Stimulated activated CD8-positive, alpha-beta memory T cell treated with anti-CD3 and anti-CD28 coated beads, Interleukin-7, amount 100 ng/mL, for 4 hours (primary cell): Measurements from ENCODE around the gene LIPA.
"Not testable (repeated sequence)": the region's sequence is repeated elsewhere in the genome, so short reads cannot be mapped to it uniquely, and the experiment has no call there.

ENCODE experiments used
- DNase-seq, 2 donors: peaks; one replicate each; pipeline ENCODE4 v3.0.0-alpha.2; 2020; ENCODE audit warnings: low read depth in 2 of 2

The LIPA gene

GRCh38 chr10:89270153-89270483 lies 18.5 kb upstream of the LIPA start:
- no peak for DNase-seq

DNA sequence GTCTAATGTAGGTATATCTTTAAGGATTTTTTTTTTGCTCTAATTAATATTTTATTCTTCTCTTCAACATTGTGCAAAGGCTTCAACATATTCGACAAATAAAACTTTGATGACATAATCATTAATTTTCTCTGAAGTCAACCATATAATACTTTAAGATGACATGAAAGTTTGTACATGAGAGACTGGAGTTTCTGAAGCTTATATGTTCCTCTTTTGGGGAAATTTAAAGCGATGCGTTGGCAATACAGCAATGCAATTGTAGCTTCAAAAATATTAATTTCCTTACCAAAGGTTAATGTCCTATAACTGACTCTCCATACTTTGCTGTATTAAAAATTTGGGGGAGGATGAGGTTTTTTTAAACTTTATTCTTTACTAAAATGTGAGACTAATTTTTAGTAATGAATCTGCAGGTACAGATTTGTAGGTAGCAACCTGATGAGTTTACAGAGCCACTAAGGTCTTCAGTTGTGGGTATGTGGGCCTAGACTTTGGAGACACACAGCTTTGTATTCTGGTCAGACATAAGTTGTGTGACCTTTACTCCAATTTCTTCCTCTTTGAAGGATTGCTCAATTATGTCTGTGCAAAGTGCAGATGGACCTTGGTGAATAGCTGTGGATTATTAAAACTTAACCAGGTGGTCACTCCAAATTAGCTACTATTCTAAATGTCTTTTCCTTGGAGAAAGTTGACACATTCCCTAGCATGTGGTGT lies 18.0 kb upstream of the LIPA start:
- DNase-seq: no peak

DNA sequence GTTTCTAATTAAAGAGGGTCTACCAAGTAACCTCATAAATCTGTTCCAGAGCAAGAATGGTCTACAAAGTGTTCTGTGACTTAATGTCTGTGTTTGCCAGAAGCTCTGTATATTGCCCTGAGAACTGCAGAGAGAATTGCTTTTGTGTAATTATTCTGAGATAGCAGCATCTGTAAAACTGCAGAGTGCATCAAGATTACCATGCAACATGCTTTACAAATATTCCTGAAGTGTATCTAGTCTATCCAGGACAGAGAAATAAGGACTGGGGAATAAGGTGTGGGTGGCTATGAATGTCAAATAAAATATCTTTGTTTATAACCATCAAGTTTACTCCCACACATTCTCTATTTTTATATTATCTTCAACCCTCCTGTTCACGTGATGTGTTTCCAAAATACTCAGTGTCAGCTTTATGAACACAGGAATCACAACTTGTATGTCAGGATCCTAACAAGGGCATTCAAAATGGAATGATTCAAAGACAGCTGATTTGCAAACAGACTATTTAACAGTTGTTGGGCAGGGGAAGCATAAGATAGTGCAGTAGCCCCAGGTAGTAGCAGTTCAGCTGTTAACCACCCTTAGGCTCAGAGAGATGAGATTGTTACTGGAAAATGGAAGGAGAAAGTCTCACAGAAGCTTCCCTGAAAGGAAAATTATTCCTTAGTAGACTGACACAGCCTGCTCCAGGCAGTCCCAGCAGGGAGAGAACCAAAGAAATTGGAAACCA lies 15.3 kb upstream of the LIPA start:
- DNase-seq: no peak

GRCh38 chr10:89263531-89263930 lies 12.0 kb upstream of the LIPA start:
- DNase-seq: no peak

- no peak for DNase-seq
Observed at GRCh38 chr10:89263091-89263490, 11.5 kb upstream of the LIPA start.

DNA sequence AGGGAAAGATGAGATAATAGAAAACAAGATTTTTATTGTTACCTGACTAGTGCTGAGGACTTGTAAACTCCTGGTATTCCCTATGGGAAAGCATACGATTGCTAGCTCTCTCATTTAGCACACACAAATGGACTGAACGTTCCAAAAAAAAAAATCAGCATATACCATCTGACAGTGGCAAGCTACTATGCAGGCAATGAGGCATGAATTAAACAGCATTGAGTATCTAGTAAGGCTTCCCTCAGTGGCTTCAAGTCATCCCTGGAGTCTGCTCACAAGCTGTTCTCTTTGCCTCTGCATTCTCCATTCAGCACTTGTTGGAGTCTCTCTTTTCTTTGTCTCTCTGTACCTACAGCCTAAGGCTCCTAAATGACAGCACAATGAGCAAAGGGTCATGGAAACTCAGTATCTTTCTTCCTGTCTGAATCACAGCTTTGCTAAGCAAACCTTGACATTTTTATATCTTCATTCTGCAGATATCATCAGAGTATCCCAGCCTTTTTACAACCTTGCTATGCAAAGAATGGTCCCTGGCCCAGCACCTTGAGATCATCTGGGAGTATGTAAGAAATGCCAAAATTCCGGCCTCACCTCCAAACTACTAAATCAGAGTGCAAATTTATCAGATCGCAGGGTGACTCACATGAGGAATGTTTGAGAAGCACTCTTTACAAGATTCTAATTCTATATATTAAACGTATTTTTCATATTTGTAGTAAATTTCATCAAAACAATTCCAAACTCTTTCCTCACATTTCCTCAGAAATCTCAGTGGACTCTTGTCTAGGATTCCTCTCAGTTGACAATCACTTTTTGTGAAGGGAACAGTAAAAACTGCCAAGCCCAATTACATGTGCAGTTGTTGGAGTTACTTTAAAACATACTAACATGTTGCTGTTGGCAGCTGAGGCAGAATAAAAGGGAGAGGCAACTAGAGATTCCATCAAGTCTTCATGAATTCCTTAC lies 10.8 kb upstream of the LIPA start:
- no peak for DNase-seq

GRCh38 chr10:89258881-89259280 lies 7.3 kb upstream of the LIPA start:
- DNase-seq: no peak

DNA sequence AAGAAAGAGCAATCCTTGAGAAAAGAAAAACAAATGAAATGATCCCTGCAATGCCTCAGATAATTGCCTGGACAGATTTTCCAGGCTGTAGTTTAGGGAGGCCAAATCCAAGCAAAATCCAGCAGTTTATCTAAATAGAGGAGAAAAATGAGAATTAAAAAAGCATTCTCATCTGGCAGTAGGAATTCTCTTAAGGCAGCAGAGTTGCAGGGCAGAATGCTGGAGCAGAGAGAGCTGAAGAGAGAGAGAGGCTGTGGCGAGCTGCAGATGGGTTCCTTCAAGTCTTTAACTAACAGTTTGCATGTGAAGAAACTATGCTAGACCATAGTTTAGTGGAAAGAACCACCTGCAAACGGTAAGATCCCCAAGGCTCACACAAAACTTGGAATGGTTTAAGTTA lies 6.0 kb upstream of the LIPA start:
- DNase-seq: no peak

GRCh38 chr10:89256962-89257361 lies 5.4 kb upstream of the LIPA start:
- no peak for DNase-seq

DNA sequence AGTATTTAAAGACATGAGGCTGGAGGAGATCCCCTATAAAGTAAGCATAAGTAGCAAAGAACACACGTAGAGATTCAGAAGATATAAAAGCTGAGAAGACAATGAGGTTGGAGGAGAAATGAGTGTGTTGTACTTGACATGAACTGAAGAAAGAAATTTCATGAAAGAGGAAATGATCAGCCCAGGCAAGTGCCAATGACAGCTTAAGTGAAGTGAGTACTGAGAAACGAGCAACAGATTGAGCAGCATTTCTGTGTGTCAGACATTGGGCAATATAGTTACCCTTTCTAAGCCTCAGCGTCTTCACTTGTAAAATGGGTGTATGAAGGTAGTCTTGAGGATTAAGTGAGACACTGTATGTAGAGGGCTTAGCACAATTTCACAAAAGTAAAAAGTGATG lies 4.8 kb upstream of the LIPA start:
- DNase-seq: no peak

GRCh38 chr10:89255793-89256192 lies 4.2 kb upstream of the LIPA start:
- no peak for DNase-seq

DNA sequence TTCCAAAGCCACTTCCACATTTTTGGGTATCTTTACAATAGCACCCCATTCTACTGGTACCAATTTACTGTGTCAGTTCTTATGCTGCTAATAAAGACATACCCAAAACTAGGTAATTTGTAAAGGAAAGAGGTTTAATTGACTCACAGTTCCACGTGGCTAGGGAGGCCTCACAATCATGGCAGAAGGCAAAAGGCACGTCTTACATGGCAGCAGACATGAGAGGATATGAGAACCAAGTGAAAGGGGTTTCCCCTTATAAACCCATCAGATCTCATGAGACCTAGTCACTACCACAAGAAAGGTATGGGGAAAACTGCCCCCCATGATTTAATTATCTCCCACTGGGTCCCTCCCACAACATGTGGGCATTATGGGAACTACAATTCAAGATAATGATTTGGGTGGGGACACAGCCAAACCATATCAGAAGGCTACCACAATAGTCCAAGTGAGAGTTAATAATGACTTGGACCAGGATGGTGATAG lies 3.6 kb upstream of the LIPA start:
- DNase-seq: not testable (repeated sequence)

- no peak for DNase-seq
Observed at GRCh38 chr10:89252225-89252585, 630 bp upstream of the LIPA start.

- no peak for DNase-seq
Observed at GRCh38 chr10:89250865-89251408, 638 bp downstream of the LIPA start.

GRCh38 chr10:89248990-89249389 lies 2.6 kb downstream of the LIPA start:
- DNase-seq: no peak

DNA sequence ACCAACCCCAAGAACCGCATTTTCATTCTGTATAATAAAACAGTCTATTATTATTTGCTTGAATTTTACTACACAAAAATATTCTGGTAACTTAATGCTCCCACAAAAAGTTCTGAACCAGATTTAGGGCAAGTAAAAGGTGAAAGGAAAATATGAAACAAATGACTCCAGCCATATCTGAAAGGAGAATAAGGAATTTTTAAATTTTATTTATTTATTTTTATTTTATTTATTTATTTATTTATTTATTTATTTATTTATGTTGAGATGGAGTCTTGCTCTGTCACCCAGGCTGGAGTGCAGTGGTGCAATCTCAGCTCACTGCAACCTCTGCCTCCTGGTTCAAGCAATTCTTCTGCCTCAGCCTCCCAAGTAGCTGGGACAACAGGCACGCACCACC lies 4.0 kb downstream of the LIPA start:
- not testable (repeated sequence) for DNase-seq

- DNase-seq: no peak
Observed at GRCh38 chr10:89245802-89246201, 5.8 kb downstream of the LIPA start.

- DNase-seq: no peak
Observed at GRCh38 chr10:89242840-89243568, 8.6 kb downstream of the LIPA start.

- no peak for DNase-seq
Observed at GRCh38 chr10:89242345-89242684, 9.3 kb downstream of the LIPA start.

- no peak for DNase-seq
Observed at GRCh38 chr10:89241486-89242344, 9.9 kb downstream of the LIPA start.

GRCh38 chr10:89241026-89241425 lies 10.5 kb downstream of the LIPA start:
- no peak for DNase-seq
